Measurements from ENCODE around the gene RASAL3.
A peak's percentile ranks its signal among the peaks of the same experiment; 100 is the strongest.

Gene RASAL3

DNA sequence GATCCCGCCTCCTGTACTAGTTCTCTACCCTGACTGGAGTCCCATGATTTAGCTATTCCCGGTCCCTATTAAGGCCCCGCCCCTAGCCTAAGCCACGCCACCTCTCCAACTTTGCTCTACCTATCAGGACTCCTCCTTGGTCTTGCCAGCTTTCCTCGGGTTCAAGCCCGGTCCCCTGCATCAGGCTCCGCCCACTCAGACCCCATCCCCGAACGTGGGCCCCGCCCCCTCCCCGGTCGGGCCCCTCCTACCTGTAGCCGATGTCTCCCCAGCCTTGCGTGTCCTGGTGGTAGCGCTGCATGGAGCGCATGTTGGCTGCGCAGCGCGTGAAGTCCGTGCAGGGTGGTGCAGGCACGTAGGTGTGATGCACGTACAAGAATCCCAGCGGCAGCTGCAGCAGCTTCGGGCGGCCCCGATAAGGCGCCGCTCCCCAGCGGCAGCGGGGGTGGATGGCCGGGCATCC, 7.3 kb upstream of the RASAL3 start:
- no peaks in the 10 kb centered on the region for H3K36me3 ChIP-seq (ENCODE audit: low read depth)
- H3K4me3 ChIP-seq (ENCODE audit: severe bottlenecking) = no peak overlapping the region
- no peak overlapping the region for H3K27ac ChIP-seq (ENCODE audit: poor library complexity, severe bottlenecking)
- no peaks in the 10 kb centered on the region for H3K9me3 ChIP-seq (ENCODE audit: severe bottlenecking)
- no peak for TF ChIP-seq CTCF (IDR thresholded peaks at IDR 0.05; ENCODE audit: poor library complexity, severe bottlenecking)
- H3K27me3 ChIP-seq (ENCODE audit: insufficient read depth, poor library complexity, severe bottlenecking) = peaks cover 28% of the 10 kb centered on the region
- ATAC-seq (ENCODE audit: low read depth) (no peak), DNase-seq (ENCODE audit: low spot score) (no peak)
- no peaks in the 10 kb centered on the region for H3K4me1 ChIP-seq (ENCODE audit: insufficient read depth, poor library complexity, severe bottlenecking)

DNA sequence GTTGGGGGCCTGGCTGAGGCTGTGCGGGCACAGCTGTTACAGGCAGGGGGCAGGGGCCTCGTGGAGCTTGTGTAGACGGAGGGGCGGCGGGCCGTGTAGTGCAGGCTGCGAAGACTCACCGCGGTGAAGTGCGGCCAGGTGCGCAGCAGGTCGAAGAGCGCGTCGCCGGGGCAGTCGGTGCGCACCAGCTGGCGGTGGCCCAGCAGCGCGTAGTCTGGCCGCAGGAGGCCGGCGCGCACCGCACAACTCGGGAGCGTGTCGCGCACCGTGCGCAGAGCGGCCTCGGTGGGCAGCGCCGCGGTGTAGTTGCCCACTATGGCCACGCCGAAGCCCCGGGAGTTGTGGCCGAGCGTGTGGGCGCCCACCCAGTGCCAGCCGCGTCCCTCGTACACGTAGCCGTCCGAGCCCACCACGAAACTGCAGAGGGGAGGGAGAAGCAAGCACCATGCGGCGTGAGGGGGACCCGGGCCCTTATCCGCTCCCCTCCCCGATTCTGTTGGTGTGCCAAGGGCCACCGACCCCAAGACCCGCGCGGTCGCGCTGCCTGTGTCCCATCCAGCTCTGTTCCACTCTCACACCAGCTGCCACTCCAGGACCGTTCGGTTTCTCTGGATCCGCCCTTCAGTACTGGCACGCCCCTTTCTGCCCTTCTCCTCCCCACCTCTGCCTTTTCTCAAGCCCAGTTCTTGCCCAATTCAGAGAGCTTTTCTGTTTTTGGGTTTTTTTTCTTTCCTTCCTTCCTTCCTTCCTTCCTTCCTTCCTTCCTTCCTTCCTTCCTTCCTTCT, 5.4 kb upstream of the RASAL3 start:
- DNase-seq (ENCODE audit: low spot score) = no peak
- H3K4me1 ChIP-seq (ENCODE audit: insufficient read depth, poor library complexity, severe bottlenecking) = no peaks in the 10 kb centered on the region
- no peaks in the 10 kb centered on the region for H3K9me3 ChIP-seq (ENCODE audit: severe bottlenecking)
- 0 out of 3 replicates have a peak, but pooled peaks have one; percentile 22 for ATAC-seq (ENCODE audit: low read depth)
- H3K27ac ChIP-seq (ENCODE audit: poor library complexity, severe bottlenecking) = no peak overlapping the region
- H3K4me3 ChIP-seq (ENCODE audit: severe bottlenecking) = no peak overlapping the region
- TF ChIP-seq CTCF (IDR thresholded peaks at IDR 0.05; ENCODE audit: poor library complexity, severe bottlenecking) = no peak
- no peaks in the 10 kb centered on the region for H3K36me3 ChIP-seq (ENCODE audit: low read depth)
- H3K27me3 ChIP-seq (ENCODE audit: insufficient read depth, poor library complexity, severe bottlenecking) = peaks cover 28% of the 10 kb centered on the region

GRCh38 chr19:15468675-15469512, 4.5 kb upstream of the RASAL3 start:
- H3K27me3 ChIP-seq (ENCODE audit: insufficient read depth, poor library complexity, severe bottlenecking) = peaks cover 28% of the 10 kb centered on the region
- no peak overlapping the region for H3K4me3 ChIP-seq (ENCODE audit: severe bottlenecking)
- DNase-seq (ENCODE audit: low spot score) (no peak), ATAC-seq (ENCODE audit: low read depth) (no peak)
- no peaks in the 10 kb centered on the region for H3K9me3 ChIP-seq (ENCODE audit: severe bottlenecking)
- no peak overlapping the region for H3K27ac ChIP-seq (ENCODE audit: poor library complexity, severe bottlenecking)
- H3K4me1 ChIP-seq (ENCODE audit: insufficient read depth, poor library complexity, severe bottlenecking) = no peaks in the 10 kb centered on the region
- no peak for TF ChIP-seq CTCF (IDR thresholded peaks at IDR 0.05; ENCODE audit: poor library complexity, severe bottlenecking)
- H3K36me3 ChIP-seq (ENCODE audit: low read depth) = no peaks in the 10 kb centered on the region

DNA sequence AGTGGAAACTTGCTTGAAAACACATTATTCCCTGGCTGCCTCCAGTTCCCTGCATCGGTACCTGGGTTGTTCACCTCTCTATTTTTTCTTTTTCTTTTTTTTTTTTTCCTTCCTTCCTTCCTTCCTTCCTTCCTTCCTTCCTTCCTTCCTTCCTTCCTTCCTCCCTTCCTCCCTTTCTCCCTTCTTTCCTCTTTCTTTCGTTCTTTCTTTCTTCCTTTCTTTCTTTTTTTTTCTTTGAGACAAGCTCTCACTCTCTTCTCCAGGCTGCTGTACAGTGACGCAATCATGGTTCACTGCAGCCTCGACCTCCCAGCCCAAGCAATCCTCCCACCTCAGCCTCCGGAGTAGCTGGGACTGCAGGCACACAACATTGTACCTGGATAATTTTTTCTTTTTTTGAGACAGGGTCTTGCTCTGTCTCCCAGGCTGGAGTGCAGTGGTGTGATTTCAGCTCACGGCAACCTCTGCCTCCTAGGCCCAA, 3.4 kb upstream of the RASAL3 start:
- Histone ChIP-seq H3K9me3 (ENCODE audit: severe bottlenecking) (no peaks in the 10 kb centered on the region), H3K36me3 (ENCODE audit: low read depth) (no peaks in the 10 kb centered on the region), H3K4me1 (ENCODE audit: insufficient read depth, poor library complexity, severe bottlenecking) (no peaks in the 10 kb centered on the region), H3K27me3 (ENCODE audit: insufficient read depth, poor library complexity, severe bottlenecking) (peaks cover 28% of the 10 kb centered on the region), H3K27ac (ENCODE audit: poor library complexity, severe bottlenecking) (no peak overlapping the region), H3K4me3 (ENCODE audit: severe bottlenecking) (no peak overlapping the region)
- DNase-seq (ENCODE audit: low spot score) (no peak), ATAC-seq (ENCODE audit: low read depth) (no peak)
- TF ChIP-seq CTCF (IDR thresholded peaks at IDR 0.05; ENCODE audit: poor library complexity, severe bottlenecking) = no peak

Measured in RWPE2 (cell line).